ENCODE results near the gene ROR2. TPM values are rescaled to one million over a fixed set of nuclear protein-coding genes. Genes with fewer than 3 reads are reported as not detected.
A peak's percentile ranks its signal among the peaks of the same experiment; 100 is the strongest.

Gene ROR2
- total RNA-seq, 2 experiments from 2014 or later: 0.08 to 0.14 TPM

DNA sequence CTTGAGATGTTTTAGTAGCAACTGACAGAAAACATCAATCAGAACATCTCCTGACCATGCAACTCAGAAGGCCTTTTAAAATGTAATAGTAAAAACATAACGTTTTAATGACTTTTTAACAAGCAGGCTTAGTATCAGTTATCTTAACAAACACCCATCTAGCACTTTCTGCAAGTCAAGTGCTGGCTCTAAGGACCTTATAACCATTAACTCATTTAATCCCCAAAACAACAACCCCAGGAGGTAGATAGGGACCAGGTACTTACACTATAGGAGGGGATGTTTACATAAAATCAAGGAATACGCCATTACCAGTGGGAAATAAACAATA is 41.8 kb downstream of the ROR2 start:
- Mint-ChIP-seq H3K4me1 (peaks cover 25% of the 10 kb centered on the region), H3K4me3 (no peak overlapping the region), H3K36me3 (no peaks in the 10 kb centered on the region), H3K27ac (no peak overlapping the region), H3K9me3 (no peaks in the 10 kb centered on the region), H3K27me3 (peaks cover 23% of the 10 kb centered on the region)
- DNase-seq: no peak
- POLR2A ChIA-PET: no interaction called here
- ATAC-seq (ENCODE audit: low read depth): no peak

DNA sequence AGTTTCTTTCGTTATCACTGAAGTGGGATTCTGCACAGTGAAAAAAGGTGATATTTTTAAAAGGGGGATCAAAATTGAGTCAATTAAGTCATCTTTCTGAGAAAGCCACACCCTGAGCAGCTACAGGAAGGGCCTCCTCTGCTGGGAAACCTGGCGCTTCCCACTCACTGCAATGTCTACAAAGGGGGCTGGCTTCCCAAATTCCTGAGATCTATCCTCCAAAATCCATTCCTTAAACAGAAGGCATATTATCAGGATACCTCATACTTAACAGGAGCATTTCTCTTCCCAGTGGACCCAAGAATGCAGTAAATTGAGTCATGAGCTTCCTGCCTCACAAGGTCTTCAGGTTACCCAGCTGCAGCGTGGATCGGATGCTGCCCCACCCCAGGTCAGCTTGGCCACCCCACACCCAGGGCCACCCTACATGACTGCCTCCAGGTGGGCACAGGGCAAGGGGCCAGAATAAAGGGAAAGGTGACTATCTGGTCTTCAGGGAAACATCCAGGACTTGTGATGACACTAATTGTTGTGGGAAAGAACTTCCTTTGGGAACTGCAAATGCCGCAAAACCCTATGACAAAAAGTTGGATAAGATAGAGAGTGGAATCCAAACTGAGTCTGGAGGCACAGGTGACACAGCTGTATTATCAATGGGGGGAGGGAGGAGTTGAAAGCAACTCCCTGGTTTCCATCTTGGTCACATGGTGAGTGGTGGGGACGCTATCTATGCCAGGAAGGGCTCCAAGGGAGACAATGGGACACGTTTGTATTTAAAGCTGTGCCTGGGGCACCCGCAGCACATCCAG is 42.3 kb downstream of the ROR2 start:
- POLR2A ChIA-PET: no interaction called here
- Mint-ChIP-seq H3K36me3 (no peaks in the 10 kb centered on the region), H3K9me3 (no peaks in the 10 kb centered on the region), H3K27ac (peak overlapping the region; percentile 66), H3K4me1 (peaks cover 27% of the 10 kb centered on the region), H3K27me3 (peaks cover 28% of the 10 kb centered on the region), H3K4me3 (no peak overlapping the region)
- DNase-seq (no peak), ATAC-seq (ENCODE audit: low read depth) (no peak)

DNA sequence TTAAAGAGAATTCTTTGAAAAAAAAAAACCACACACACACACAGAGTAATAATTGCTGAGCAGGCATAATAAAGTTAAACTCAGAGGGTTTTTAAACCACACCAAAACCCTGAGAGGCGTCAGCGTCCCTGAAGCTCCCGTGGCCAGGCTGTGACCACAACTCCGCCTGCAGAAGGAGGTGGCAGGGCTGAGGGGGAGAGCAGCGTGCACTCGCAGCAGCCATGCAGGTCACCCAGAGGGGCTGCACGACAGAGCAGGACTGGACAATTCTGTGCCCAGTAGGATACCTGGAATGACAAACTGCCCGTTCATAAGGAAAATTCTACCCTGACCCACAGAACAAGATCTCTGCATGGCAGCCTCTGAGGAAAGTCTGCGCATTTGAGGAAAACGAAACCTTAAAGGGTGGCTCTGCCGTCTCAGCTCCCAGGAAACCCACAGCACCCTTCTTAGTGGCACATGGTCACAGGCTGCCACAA is 44.0 kb downstream of the ROR2 start:
- Mint-ChIP-seq H3K9me3 (no peaks in the 10 kb centered on the region), H3K4me3 (no peak overlapping the region), H3K36me3 (no peaks in the 10 kb centered on the region), H3K27ac (no peak overlapping the region), H3K27me3 (peaks cover 31% of the 10 kb centered on the region), H3K4me1 (peaks cover 26% of the 10 kb centered on the region)
- peak; percentile 92 for ATAC-seq (ENCODE audit: low read depth)
- POLR2A ChIA-PET: no interaction called here
- DNase-seq: peak; percentile 77

DNA sequence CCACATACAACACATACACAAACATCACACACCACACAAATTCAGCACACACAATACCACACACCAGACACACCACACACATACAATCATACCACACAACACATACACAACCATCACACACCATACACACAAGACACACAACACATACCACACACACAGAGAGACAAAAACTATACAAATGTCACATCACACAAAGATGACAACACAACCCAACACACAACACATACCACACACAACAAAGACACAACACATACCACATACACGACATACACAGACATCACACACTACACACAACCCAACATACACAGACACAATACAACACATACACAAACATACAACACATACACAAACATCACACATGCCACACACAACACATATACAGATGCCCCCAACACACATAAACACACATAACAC is 44.8 kb downstream of the ROR2 start:
- DNase-seq: no peak

DNA sequence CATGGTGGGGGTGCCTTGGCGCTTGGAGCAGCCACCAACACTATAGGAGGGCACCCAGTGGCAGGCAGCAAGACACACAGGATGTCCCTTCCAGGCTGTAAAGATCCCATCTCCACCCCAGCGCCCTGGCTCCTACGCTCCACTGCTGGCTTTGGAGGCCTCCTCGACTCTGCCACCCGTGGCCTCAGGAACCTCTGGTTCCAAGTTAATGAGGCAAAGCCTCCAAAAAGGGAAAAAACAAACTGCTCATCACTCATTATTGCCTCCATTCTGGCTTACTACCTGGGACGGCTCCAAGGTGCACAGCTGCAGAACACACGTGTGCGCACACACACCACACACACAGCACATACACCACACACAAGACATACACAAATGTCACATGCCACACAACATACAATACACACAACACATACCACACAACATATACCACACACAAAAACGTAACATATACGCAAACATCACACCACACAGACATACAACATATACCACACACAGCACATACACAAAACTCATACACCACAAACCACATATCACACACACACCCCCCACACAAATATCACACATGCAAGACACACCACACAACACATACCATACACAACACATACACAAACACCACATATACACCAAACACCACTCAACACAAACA is 45.3 kb downstream of the ROR2 start:
- H3K36me3 Mint-ChIP-seq: no peaks in the 10 kb centered on the region
- no peak for ATAC-seq (ENCODE audit: low read depth)

More for the DNA sequence above, 44.8 kb downstream of the ROR2 start:
- Mint-ChIP-seq H3K9me3 (no peaks in the 10 kb centered on the region), H3K4me1 (peaks cover 26% of the 10 kb centered on the region), H3K27ac (no peak overlapping the region), H3K36me3 (no peaks in the 10 kb centered on the region), H3K4me3 (no peak overlapping the region), H3K27me3 (peaks cover 28% of the 10 kb centered on the region)
- ATAC-seq (ENCODE audit: low read depth): no peak
- POLR2A ChIA-PET: no interaction called here

DNA sequence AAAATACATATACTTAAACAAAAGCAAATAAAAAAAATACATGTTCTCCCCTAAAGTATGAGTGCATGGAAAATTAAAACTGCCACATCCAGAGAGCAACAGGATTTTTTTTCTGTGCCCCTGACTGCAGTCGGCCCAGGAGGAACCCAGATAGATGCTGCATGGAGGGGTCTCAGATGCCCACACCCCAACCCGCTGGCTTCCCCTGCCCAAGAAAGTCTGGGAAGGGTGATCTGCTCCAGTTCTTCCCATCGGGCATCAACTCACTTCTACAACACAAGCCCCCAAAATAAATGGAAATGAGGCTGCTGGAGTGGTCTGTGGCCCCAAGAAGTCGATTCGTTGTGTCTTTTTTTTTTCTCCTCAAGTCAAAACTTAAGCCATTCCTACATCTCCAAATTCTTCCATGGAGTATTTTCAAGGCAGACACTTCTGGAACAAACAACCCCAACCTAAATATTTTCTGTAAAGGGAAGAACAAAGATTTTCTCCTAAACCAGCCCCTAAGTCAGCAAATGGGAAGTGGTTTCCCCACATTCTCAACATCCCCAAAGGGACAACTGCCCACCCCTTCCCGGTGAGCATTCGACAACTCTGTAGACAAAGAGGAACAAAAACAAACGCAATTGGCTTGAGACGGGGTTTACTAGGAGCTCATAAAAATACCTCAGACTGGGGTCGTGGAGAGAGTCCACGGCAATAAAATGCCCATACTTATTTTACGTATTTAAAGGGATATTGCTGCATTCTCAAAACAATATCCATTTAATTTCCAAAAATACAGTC is 46.7 kb downstream of the ROR2 start:
- H3K27me3 Mint-ChIP-seq: peaks cover 23% of the 10 kb centered on the region
- H3K4me1 Mint-ChIP-seq: peaks cover 21% of the 10 kb centered on the region
- no peak overlapping the region for H3K4me3 Mint-ChIP-seq
- no peaks in the 10 kb centered on the region for H3K36me3 Mint-ChIP-seq
- POLR2A ChIA-PET: no interaction called here
- ATAC-seq (ENCODE audit: low read depth): no peak
- H3K9me3 Mint-ChIP-seq: no peaks in the 10 kb centered on the region
- H3K27ac Mint-ChIP-seq: no peak overlapping the region
- no peak for DNase-seq

More for the DNA sequence above, 45.3 kb downstream of the ROR2 start:
- H3K9me3 Mint-ChIP-seq: no peaks in the 10 kb centered on the region
- H3K4me1 Mint-ChIP-seq: peaks cover 26% of the 10 kb centered on the region
- H3K27ac Mint-ChIP-seq: no peak overlapping the region
- H3K27me3 Mint-ChIP-seq: peaks cover 23% of the 10 kb centered on the region
- no peak overlapping the region for H3K4me3 Mint-ChIP-seq
- DNase-seq: no peak
- POLR2A ChIA-PET: no interaction called here

DNA sequence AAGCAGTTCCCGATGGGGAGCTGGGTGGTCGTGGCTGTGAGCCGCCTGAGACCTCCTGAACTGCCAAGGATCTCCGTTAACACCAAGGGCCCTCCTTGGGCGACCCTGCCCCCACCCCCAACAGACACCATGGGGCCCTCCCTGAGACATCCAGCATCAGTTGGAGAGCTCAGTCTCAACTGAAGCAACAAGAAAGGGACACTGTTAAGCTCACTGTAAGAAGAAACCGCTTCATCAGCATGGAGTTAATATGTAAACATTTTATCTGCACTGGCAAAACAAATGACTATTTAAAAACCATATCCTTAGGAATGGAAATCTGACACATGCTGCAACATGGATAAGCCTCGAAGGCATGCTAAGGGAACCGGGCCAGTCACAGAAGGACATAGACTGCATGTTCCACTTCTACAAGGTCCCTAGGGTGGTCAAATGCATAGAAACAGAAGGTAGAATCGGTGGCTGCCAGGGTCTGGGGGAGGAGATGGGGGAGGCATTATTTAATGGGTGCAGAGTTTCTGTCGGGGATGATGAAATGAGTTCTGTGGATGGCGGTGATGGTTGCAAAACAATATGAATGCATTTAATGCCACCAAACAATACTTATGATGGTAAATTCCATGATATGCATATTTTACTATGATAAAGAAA is 47.4 kb downstream of the ROR2 start:
- Mint-ChIP-seq H3K36me3 (no peaks in the 10 kb centered on the region), H3K27ac (no peak overlapping the region), H3K4me3 (no peak overlapping the region), H3K27me3 (peaks cover 23% of the 10 kb centered on the region), H3K9me3 (no peaks in the 10 kb centered on the region), H3K4me1 (peaks cover 14% of the 10 kb centered on the region)
- DNase-seq (no peak), ATAC-seq (ENCODE audit: low read depth) (no peak)
- POLR2A ChIA-PET: no interaction called here

DNA sequence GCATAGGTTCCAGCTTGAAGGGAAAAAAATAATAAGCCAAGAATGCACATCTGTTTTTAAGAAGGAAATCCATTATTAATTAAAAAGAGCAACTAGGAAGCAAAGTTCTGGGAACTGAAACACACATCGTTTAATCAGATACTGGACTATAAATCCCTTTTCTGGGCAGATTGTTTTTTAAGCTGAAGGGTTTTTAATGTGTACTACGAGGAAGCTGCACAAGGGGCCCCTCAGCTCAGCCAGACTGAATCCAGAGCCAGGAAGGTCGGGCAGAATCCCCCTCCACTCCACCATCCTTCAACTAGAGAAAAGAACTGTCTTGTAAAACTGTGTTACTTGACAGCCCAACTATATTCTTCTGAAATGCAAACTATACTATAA is 49.2 kb downstream of the ROR2 start:
- H3K36me3 Mint-ChIP-seq: no peaks in the 10 kb centered on the region
- DNase-seq: no peak
- POLR2A ChIA-PET: no interaction called here
- peaks cover 32% of the 10 kb centered on the region for H3K27me3 Mint-ChIP-seq
- H3K4me1 Mint-ChIP-seq: peaks cover 5% of the 10 kb centered on the region
- H3K9me3 Mint-ChIP-seq: no peaks in the 10 kb centered on the region
- ATAC-seq (ENCODE audit: low read depth): no peak
- H3K4me3 Mint-ChIP-seq: no peak overlapping the region
- H3K27ac Mint-ChIP-seq: no peak overlapping the region

DNA sequence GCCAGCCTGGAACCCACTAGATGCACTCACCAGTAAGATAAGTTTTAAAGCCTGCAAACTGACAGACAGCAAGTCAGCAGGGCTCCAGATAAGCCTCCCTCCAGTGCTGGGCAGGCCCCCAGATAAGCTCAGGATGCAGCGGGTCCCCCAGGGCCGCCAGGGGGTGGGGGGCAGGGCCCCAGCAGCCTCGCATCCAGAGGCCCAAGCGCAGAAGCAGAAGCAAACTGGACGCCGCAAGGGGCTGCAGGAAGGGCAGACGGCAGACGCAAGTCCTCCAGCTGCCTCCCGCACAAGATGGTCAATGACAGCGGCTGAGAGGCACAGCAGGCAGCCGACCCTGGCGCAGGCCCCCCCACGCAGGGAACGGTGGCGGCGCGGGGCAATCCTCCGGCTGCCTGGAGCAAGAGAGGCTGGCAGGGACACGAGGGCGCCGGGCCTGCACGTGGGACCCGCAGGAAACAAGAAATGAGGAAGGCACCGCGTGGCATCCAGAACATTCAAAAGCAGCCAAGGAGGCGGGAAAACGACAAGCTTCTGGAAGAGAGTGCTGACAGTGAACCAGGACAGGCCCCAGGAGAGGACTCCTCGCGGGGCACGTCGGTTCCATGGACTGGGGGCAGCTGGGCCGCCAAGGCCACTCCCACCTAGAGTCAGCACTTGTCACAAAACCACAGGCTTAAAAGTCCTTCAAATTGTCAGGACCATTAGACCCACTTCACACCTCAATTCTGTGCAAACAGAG is 49.8 kb downstream of the ROR2 start:
- H3K4me1 Mint-ChIP-seq: peaks cover 5% of the 10 kb centered on the region
- peaks cover 32% of the 10 kb centered on the region for H3K27me3 Mint-ChIP-seq
- no peak overlapping the region for H3K4me3 Mint-ChIP-seq
- DNase-seq: no peak
- no peaks in the 10 kb centered on the region for H3K9me3 Mint-ChIP-seq
- H3K36me3 Mint-ChIP-seq: no peaks in the 10 kb centered on the region
- POLR2A ChIA-PET: no interaction called here
- no peak for ATAC-seq (ENCODE audit: low read depth)
- no peak overlapping the region for H3K27ac Mint-ChIP-seq

DNA sequence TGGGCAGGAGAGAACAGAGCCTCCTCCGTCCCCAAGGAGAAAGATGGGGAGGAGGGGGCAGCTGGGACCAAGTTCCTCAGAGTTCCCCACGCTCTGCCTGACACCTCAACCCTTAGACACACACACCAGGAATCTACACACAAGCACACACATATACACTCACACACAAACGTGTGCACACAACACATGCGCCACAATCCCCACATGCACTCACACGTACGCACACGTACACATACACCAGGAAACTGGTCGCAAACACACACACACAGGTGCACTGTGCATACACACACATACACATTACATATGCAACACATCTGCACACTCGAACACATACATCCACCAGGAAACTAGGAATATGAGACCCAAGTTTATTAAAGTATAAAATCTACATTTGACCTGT is 50.4 kb downstream of the ROR2 start:
- no peak overlapping the region for H3K27ac Mint-ChIP-seq
- H3K27me3 Mint-ChIP-seq: peaks cover 32% of the 10 kb centered on the region
- DNase-seq (no peak), ATAC-seq (ENCODE audit: low read depth) (no peak)
- H3K4me3 Mint-ChIP-seq: no peak overlapping the region
- no peaks in the 10 kb centered on the region for H3K36me3 Mint-ChIP-seq
- H3K4me1 Mint-ChIP-seq: peaks cover 5% of the 10 kb centered on the region
- POLR2A ChIA-PET: no interaction called here
- no peaks in the 10 kb centered on the region for H3K9me3 Mint-ChIP-seq

DNA sequence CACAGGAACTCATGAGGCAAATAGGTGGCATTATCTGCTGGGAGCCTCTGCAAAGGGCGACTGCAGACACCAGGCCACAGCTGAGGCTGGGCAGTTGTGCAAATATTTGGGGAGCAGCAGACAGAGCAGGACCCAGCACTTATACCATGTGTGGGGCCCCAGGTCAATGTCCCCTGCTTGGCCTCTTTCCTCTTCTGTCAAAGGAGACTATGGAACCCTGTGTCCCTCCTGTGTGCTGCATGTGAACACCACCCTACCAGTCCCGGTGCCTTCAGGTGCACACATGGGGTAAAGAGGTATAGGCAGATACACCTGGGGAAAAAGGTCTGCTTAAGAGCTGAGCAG is 50.8 kb downstream of the ROR2 start:
- Mint-ChIP-seq H3K27me3 (peaks cover 36% of the 10 kb centered on the region), H3K4me1 (peaks cover 5% of the 10 kb centered on the region), H3K4me3 (no peak overlapping the region), H3K36me3 (no peaks in the 10 kb centered on the region), H3K9me3 (no peaks in the 10 kb centered on the region), H3K27ac (no peak overlapping the region)
- no peak for ATAC-seq (ENCODE audit: low read depth)
- DNase-seq: no peak
- POLR2A ChIA-PET: no interaction called here

DNA sequence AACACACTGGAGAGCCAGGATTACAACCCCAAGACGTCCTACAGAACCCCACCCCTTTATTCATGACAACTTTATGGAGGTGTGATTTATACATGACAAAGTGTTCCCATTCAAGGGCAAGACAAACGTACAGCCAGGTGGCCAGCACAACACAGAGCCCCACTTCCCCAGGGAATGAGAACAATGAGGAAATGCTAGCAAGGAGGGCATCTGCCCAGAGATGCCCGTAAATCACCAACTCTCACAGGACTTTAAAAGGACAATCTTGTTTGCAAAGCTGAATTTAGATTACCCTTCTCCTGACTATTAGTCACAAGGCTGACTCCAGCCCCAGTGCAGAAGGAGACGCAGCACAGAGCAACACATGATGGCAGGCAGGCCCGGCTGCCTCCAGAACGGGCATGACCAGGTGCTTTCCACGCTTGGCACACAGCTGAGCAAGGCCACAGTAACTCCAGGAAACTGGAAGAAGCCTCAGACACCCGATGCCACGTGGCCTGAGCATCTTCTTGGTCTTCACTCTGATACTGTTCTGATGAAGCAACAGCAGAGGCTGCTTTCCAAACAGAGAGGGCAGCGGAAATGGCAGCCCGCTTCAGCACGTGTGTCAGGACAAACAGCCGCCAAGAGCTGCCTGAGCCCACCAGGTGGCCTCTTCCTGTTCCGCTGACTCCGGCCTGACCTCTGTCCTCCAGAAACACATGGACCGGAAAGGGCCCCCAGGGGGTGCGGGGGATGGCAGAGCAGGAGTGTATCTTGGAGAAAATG is 51.4 kb downstream of the ROR2 start:
- DNase-seq: no peak
- Mint-ChIP-seq H3K9me3 (no peaks in the 10 kb centered on the region), H3K27me3 (peaks cover 38% of the 10 kb centered on the region), H3K4me3 (no peak overlapping the region), H3K36me3 (no peaks in the 10 kb centered on the region), H3K4me1 (peaks cover 5% of the 10 kb centered on the region), H3K27ac (no peak overlapping the region)
- POLR2A ChIA-PET: no interaction called here
- ATAC-seq (ENCODE audit: low read depth): no peak

Measured in activated naive CD8-positive, alpha-beta T cell treated with anti-CD3 and anti-CD28 coated beads, Interleukin-2, amount 10 ng/mL, durations not matched to agents 7 days and 5 days (primary cell).